Measurements from ENCODE around the gene DNAJA2. TPM values are rescaled to one million over a fixed set of nuclear protein-coding genes. Genes with fewer than 3 reads are reported as not detected.

Gene DNAJA2
- polyA plus RNA-seq, 1 experiment, result 26.7 TPM

- ChIA-PET CTCF (interaction anchor here (0.6 to 2.5 kb wide), 6 partner anchors 9 to 1244 kb away, joined by 3 to 25 read pairs (median 4); no protein-coding TSS in a partner anchor), POLR2A (no interaction called here)
- no peak overlapping the region for H3K27ac ChIP-seq (ENCODE audit: low read depth, low read length)
- no peak overlapping the region for H3K4me3 ChIP-seq (ENCODE audit: low read depth, low read length)
- H3K27me3 ChIP-seq (ENCODE audit: control insufficient read depth, insufficient read depth, low read length), result no peaks in the 10 kb centered on the region
- TF ChIP-seq CTCF (IDR thresholded peaks at IDR 0.05; ENCODE audit: low read depth, low read length), result no peak
- H3K9me3 ChIP-seq (ENCODE audit: control insufficient read depth, insufficient read depth, low read length), result no peaks in the 10 kb centered on the region
- DNase-seq (ENCODE audit: low read depth, low spot score), result no peak
These were observed 52.9 kb downstream of the DNAJA2 start for GRCh38 chr16:46920402-46921068.

- H3K4me3 ChIP-seq (ENCODE audit: low read depth, low read length), result no peak overlapping the region
- TF ChIP-seq CTCF (IDR thresholded peaks at IDR 0.05; ENCODE audit: low read depth, low read length), result no peak
- DNase-seq (ENCODE audit: low read depth, low spot score), result no peak
- no peak overlapping the region for H3K27ac ChIP-seq (ENCODE audit: low read depth, low read length)
- POLR2A ChIA-PET, result no interaction called here
- no peaks in the 10 kb centered on the region for H3K9me3 ChIP-seq (ENCODE audit: control insufficient read depth, insufficient read depth, low read length)
- CTCF ChIA-PET, result interaction anchor here (0.8 to 2.9 kb wide), 3 partner anchors 10 to 245 kb away, joined by 4 to 25 read pairs (median 15); no protein-coding TSS in a partner anchor
- no peaks in the 10 kb centered on the region for H3K27me3 ChIP-seq (ENCODE audit: control insufficient read depth, insufficient read depth, low read length)
These were observed 54.3 kb downstream of the DNAJA2 start for GRCh38 chr16:46918905-46919792.

- H3K4me3 ChIP-seq (ENCODE audit: low read depth, low read length), result no peak overlapping the region
- no peaks in the 10 kb centered on the region for H3K9me3 ChIP-seq (ENCODE audit: control insufficient read depth, insufficient read depth, low read length)
- no peak for DNase-seq (ENCODE audit: low read depth, low spot score)
- no peak for TF ChIP-seq CTCF (IDR thresholded peaks at IDR 0.05; ENCODE audit: low read depth, low read length)
- ChIA-PET POLR2A (no interaction called here), CTCF (interaction anchor here (2.4 to 2.9 kb wide), 3 partner anchors 10 to 64 kb away, joined by 9 to 15 read pairs (median 14); no protein-coding TSS in a partner anchor)
- H3K27me3 ChIP-seq (ENCODE audit: control insufficient read depth, insufficient read depth, low read length), result no peaks in the 10 kb centered on the region
- H3K27ac ChIP-seq (ENCODE audit: low read depth, low read length), result no peak overlapping the region
These were observed 55.1 kb downstream of the DNAJA2 start for GRCh38 chr16:46918400-46918799.

GRCh38 chr16:46916980-46917379 is 56.5 kb downstream of the DNAJA2 start:
- Histone ChIP-seq H3K27ac (ENCODE audit: low read depth, low read length) (no peak overlapping the region), H3K9me3 (ENCODE audit: control insufficient read depth, insufficient read depth, low read length) (no peaks in the 10 kb centered on the region), H3K4me3 (ENCODE audit: low read depth, low read length) (no peak overlapping the region), H3K27me3 (ENCODE audit: control insufficient read depth, insufficient read depth, low read length) (no peaks in the 10 kb centered on the region)
- CTCF ChIA-PET, result interaction anchor here (2.1 to 2.9 kb wide), 4 partner anchors 9 to 243 kb away, joined by 6 to 15 read pairs (median 12); no protein-coding TSS in a partner anchor
- DNase-seq (ENCODE audit: low read depth, low spot score), result no peak
- no peak for TF ChIP-seq CTCF (IDR thresholded peaks at IDR 0.05; ENCODE audit: low read depth, low read length)
- POLR2A ChIA-PET, result no interaction called here
